Bone marrow (tissue), 2 donors: ENCODE data around the gene SMOC2.

ENCODE experiments used
- DNase-seq, 2 donors: peaks; one replicate each; lab custom pipeline; 2025; lab: John Stamatoyannopoulos, UW

The SMOC2 gene

GRCh38 chr6:168625602-168626001 is 184.6 kb downstream of the SMOC2 start:
- no peak for DNase-seq

GRCh38 chr6:168626046-168626602 is 185.1 kb downstream of the SMOC2 start:
- DNase-seq: no peak

- DNase-seq: no peak
These were observed 186.7 kb downstream of the SMOC2 start for GRCh38 chr6:168627506-168628175.

GRCh38 chr6:168628176-168628553 is 187.2 kb downstream of the SMOC2 start:
- no peak for DNase-seq

- DNase-seq: no peak
These were observed 187.8 kb downstream of the SMOC2 start for GRCh38 chr6:168628732-168629245.

- DNase-seq: no peak
These were observed 190.6 kb downstream of the SMOC2 start for GRCh38 chr6:168631564-168631963.

- DNase-seq: no peak
These were observed 191.7 kb downstream of the SMOC2 start for GRCh38 chr6:168632694-168633093.

GRCh38 chr6:168634541-168635328 is 193.8 kb downstream of the SMOC2 start:
- no peak for DNase-seq

GRCh38 chr6:168636147-168637004 is 195.4 kb downstream of the SMOC2 start:
- no peak for DNase-seq

- no peak for DNase-seq
These were observed 196.8 kb downstream of the SMOC2 start for GRCh38 chr6:168637834-168638233.

- DNase-seq: no peak
These were observed 197.7 kb downstream of the SMOC2 start for GRCh38 chr6:168638468-168639271.

- no peak for DNase-seq
These were observed 199.2 kb downstream of the SMOC2 start for GRCh38 chr6:168640181-168640580.

- no peak for DNase-seq
These were observed 199.8 kb downstream of the SMOC2 start for GRCh38 chr6:168640768-168641167.

GRCh38 chr6:168641446-168641845 is 200.5 kb downstream of the SMOC2 start:
- no peak for DNase-seq

GRCh38 chr6:168643401-168643800 is 202.4 kb downstream of the SMOC2 start:
- DNase-seq: no peak

GRCh38 chr6:168645326-168645725 is 204.3 kb downstream of the SMOC2 start:
- DNase-seq: no peak

GRCh38 chr6:168647271-168647670 is 206.3 kb downstream of the SMOC2 start:
- no peak for DNase-seq

GRCh38 chr6:168648240-168649125 is 207.5 kb downstream of the SMOC2 start:
- no peak for DNase-seq

- DNase-seq: no peak
These were observed 208.2 kb downstream of the SMOC2 start for GRCh38 chr6:168649209-168649608.

GRCh38 chr6:168650671-168651111 is 209.7 kb downstream of the SMOC2 start:
- DNase-seq: no peak
